DMS114 treated with DMSO at 0.1 percent for 48 hours (cell line): ENCODE measurements around the gene FOXC1.

Experiments used
- DNase-seq: peaks from one replicate; lab custom pipeline; 2025; ENCODE audit not compliant: unreplicated experiment; lab: John Stamatoyannopoulos, UW

Gene FOXC1

DNA sequence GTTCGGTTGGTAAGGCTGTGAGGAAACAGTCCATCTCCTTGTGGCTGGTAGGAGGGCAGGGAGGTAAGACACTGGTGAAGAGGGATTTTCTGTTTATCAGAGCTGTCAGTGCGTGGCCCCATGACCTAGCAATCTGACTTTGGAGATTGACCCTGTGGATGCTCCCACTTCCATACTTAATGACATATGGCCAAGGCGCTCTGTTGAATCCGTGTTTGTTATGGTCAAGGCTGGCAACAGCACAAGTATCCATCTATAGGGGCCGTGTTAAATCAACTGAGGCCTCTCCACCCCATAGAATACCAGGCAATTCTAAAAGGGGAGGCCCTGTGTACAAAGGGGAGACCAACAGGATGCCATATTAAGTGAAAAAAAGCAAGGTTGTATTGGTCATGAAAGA is 25.6 kb upstream of the FOXC1 start:
- no peak for DNase-seq

DNA sequence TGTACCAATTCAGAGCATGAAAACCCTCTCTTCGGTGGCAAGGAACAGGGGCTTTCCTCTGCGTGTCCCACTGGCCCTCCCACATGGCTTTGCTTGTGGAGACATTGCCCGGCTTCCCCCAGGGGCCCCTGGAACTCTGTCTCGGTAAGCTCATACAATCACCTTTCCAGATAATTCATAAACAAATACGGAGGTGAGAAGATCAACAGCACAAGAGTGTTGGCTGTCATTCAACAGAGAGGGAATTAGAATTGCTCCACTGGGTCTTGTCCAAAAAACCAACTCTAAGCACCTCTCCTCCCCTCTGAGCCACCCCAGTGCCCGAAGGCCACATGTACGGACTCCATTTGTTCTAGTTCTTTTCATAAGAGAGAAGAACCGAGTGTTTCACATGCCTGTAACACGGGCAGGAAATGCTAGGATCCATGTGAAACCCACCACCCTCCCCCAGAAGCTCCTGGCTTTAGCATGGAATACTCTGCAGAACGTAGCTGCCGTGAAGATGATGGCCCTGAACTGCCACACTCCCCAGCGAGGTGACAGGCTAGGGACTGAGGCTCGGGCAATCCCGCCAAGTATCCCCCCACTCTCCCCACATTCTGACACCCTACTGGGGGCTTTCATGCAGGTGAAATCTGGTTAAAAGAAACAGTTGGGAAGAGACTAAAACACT is 24.6 kb upstream of the FOXC1 start:
- DNase-seq, result no peak

DNA sequence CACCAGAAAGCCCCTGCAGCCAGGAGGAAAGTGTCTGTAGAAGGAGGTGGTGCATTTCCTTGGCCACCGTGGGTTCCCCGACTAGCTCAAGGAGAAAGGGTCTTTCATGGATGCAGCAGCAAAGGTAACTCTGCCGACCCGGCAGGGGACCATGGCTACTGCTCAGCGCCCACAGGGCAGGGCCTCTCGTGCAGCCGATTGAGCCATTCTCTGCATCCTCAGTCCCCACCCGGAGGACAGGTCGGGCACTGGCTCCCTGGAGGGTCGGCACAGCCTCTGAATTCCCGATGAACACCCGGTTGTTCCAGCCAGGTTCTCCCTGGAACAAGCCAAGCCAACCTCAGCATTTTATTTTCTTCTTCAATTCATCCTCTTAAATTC is 24.1 kb upstream of the FOXC1 start:
- DNase-seq, result no peak

GRCh38 chr6:1586256-1586655 is 23.5 kb upstream of the FOXC1 start:
- no peak for DNase-seq

DNA sequence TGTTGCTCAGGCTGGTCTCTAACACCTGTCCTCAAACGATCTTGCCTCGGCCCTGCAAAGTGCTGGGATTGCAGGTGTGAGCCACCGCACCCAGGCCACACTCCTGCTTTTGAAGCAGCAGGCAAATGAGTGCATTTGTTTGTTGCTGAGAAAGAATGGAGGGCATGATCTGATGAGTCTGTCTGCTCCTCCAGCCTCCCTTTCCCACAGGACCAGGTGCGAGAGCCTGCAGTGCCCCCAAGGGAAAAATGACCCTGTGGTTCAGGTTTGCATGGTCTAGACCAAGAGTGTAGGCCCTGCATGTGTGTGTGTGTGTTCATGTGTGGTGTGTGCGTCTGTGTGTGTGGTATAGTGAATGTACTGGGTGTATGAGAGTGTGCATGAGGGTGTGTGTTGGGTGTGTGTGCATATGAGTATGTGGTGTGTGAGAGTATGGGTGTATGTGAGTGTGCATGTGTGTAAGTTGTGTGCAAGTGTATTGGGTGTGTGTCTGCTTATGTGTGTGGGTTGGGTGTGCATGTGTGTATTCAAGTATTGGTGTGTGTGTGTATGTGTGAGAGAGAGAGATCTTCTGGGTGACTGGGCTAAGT is 22.8 kb upstream of the FOXC1 start:
- DNase-seq, result no peak

- DNase-seq, result no peak
Measured at GRCh38 chr6:1587546-1587945, 22.2 kb upstream of the FOXC1 start.

GRCh38 chr6:1587977-1588376 is 21.7 kb upstream of the FOXC1 start:
- no peak for DNase-seq

DNA sequence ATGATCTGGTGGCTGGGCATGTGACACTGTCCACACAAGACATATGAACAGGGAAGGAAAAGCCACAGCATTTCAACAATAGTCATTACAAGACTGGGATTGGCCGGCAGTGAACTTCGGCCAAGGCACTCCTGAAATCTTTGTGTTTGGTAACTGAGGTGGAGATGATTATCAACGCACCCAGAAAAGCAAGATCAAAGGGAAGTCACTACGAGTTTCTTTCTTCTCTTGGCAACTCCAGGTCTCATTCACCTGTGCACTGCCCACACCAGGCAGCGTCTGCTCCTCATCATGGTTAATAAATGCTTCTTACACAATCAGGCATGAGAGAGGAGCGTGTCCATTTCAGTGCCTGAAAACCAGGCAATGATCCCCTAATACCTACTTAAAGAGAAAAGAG is 20.5 kb upstream of the FOXC1 start:
- no peak for DNase-seq

DNA sequence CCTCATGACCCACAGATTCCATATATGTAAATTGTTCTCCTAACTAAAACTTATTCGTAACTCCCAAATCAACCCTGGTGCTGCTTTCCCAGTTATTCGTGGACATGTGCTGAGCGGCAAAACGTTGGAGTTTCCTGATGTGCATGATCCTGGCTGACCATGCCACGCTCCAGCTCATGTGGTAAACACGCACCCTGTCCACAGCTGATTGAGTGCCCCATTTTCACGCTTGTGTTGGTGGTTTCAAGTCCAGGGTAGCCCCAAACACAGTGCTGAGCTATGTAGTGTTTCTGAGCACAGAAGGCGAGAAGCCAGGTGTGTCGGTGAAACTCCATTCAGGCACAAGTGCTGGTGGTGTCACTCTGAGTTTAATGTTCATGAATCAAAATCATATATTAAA is 19.1 kb upstream of the FOXC1 start:
- no peak for DNase-seq

- DNase-seq, result no peak
Measured at GRCh38 chr6:1591243-1591642, 18.5 kb upstream of the FOXC1 start.

- DNase-seq, result no peak
Measured at GRCh38 chr6:1591926-1592325, 17.8 kb upstream of the FOXC1 start.

DNA sequence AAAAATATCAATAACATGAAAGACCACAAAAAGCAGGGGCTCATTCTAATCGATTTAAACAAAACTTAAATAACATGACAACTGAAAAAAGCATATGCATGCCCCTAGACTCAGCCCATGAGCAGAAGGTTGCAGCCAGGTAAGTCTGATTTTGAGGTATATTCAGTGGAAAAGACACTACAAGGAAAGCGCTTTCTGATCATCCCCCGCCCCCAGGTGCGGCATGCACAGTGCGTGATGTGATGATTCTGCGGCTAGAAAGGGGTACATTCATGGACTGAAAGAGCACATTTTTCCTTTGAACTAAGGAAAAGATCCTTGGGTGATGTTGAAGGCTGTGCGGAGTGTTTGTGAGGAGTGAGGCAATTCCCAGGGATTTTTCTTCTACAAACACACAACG is 16.9 kb upstream of the FOXC1 start:
- DNase-seq, result no peak

DNA sequence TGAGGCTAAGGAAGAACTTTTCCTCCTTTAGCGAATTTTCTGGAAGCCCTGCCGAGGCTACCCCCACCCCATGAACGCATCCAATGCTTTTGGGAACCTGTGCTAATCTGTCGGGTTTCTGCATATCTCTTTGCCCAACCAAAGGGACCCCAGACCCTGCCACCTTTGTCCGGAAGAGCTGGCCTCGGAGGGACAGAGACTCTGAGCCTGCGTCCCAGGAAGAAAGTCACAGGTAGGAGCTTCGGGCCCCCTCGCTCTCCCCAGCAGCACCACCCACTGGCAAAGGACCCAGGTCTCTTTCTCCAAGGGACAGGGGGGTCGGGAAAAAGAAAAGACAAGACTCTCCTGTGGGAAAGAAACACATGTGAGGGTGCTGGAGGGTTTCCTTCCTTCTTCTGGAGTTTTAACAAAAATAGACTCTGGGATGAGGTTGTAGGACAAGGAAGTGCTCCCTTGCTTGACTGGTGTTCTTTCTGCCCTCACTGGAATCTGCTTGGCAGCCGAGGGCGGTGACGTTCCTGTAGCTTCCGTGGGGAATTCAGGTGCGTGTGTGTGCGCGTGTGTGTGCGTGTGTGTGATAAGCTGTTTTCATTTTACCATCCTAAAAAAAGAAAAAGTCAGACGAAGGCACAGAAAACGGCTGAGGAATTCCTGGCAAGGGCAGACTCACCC is 16.3 kb upstream of the FOXC1 start:
- no peak for DNase-seq

DNA sequence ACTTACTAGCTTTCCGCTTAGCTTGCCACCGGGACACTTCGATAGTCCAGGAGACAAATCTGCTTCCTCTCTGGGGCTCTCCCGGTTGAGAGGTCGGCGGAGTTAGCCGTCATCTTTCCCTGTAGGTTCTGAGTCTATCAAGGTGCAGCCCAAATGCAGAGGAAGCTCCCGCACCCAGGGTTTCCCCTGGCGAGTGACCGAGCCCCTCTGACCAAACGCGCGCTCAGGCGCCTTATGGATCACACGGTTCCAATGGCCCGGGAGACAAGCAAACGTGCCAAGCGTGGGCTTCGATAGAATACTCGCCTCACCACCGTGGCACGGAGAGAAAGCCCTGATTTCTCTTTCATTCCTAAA is 15.8 kb upstream of the FOXC1 start:
- no peak for DNase-seq

GRCh38 chr6:1594445-1595200 is 15.1 kb upstream of the FOXC1 start:
- no peak for DNase-seq

- DNase-seq, result no peak
Measured at GRCh38 chr6:1595271-1596087, 14.2 kb upstream of the FOXC1 start.

DNA sequence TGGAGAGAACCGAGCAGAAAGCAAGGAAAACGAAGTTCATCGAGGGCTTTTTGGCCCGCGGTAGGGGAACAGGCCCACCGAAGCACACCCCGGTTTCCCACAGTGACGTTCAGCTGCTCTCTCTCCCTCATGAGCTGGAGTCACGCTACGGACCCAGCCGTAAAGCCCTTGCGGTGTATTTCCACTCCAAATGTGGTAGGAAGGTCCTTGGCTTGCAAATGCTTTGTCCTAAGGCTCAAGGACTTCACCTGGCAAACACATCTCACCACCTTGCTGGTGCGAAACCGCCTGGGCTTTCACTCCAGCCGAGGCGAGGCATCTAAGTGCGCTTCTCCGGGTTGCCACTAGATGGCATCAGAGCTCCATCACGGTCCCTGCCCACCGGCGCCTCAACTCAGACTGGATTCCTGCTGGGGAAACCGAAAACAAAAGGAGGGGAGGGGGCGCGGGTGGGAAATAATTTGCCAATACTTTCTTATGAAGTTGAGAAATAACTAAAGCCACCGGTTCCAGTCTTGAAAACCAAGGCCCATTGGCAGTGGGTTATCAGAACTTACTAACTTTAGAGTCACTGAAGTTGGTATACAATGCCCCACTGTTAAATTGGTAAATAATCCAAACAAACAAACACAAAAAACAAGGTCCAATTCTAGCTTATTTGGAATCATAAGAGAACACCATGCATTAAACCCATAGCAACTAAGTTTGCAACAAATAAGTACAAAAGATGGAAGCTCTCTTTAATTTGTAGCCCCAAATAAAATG is 13.4 kb upstream of the FOXC1 start:
- DNase-seq, result peak; percentile 75

GRCh38 chr6:1597121-1597744 is 12.5 kb upstream of the FOXC1 start:
- no peak for DNase-seq

GRCh38 chr6:1597924-1598323 is 11.8 kb upstream of the FOXC1 start:
- no peak for DNase-seq

DNA sequence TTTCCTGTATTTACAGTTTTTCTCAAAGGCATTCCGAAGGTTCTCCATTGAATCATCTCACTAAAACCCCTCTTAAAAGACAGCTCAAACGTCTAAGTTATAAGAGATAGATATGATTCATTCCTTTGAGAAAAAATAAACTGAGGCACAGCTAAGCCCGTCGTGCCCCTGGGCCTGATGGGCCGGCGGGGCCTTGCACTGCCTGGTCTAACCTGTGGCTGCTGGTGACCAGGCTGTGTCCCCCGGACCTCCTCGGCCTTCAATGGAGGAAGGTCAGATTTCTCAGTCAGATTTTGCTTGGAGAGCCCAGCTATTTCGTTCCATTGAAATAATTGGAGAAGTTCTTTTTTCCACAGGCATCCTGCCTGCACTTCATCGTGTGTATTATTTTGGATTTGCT is 11.3 kb upstream of the FOXC1 start:
- no peak for DNase-seq
